H1 (cell line): ENCODE results near the gene CKAP4. TPM values are rescaled to one million over a fixed set of nuclear protein-coding genes. Genes with fewer than 3 reads are reported as not detected.

Experiments
- CTCF ChIA-PET: fragments of 300-600 bp; sonication (Branson Sonifier 250); formaldehyde crosslinking; loops from one replicate; lab custom pipeline; 2021; ENCODE audit not compliant: partially characterized antibody; lab: Charles Lee
- POLR2A ChIA-PET: fragments of 300-600 bp; sonication (Branson Sonifier 250); formaldehyde crosslinking; loops from one replicate; lab custom pipeline; 2021; ENCODE audit warnings: inconsistent platforms; ENCODE audit not compliant: partially characterized antibody; lab: Charles Lee
- DNase-seq, 2 experiments: peaks; one replicate each; pipeline versions ENCODE4 v3.0.0 to v3.0.0-alpha.2; 2010 to 2022; ENCODE audit warnings: low spot score in 2 of 2, low read depth in 1 of 2, mixed read lengths in 1 of 2
- FAIRE-seq: peaks from 2 replicates; lab custom pipeline; 2011; peaks lifted over from hg19 to GRCh38; lab: Jason Lieb, UNC
- H2AFZ ChIP-seq: 2 replicates; pipeline ENCODE4 v1.8.1; 2012; ENCODE audit warnings: low read length, inconsistent platforms
- H2AK5ac ChIP-seq: 2 replicates; pipeline ENCODE4 v1.6.1; 2013; ENCODE audit warnings: low read depth, low read length
- H2BK120ac ChIP-seq: replicated peaks from 2 replicates; pipeline ENCODE3; 2013; ENCODE audit warnings: low read depth, low read length, inconsistent platforms
- H2BK12ac ChIP-seq: 2 replicates; pipeline ENCODE4 v1.6.1; 2013; ENCODE audit warnings: low read depth, low read length
- H2BK15ac ChIP-seq: 2 replicates; pipeline ENCODE4 v1.6.1; 2013; ENCODE audit warnings: low read length
- H2BK20ac ChIP-seq: 2 replicates; pipeline ENCODE4 v1.6.1; 2013; ENCODE audit warnings: low read length
- H2BK5ac ChIP-seq: 2 replicates; pipeline ENCODE4 v1.6.1; 2013; ENCODE audit warnings: low read depth, low read length
- H3K14ac ChIP-seq: 2 replicates; pipeline ENCODE4 v1.6.1; 2013; ENCODE audit warnings: inconsistent platforms; ENCODE audit not compliant: insufficient read length
- H3K18ac ChIP-seq: 2 replicates; pipeline ENCODE4 v1.6.1; 2013; ENCODE audit warnings: low read length; ENCODE audit errors: extremely low read depth
- H3K23ac ChIP-seq: 2 replicates; pipeline ENCODE4 v1.6.1; 2013; ENCODE audit warnings: inconsistent platforms; ENCODE audit not compliant: insufficient read length
- H3K23me2 ChIP-seq: 2 replicates; pipeline ENCODE4 v1.6.1; 2013; ENCODE audit warnings: low read depth, low read length
- H3K27ac ChIP-seq: 2 replicates; pipeline ENCODE4 v1.6.1; 2011; ENCODE audit warnings: low read depth, low read length, inconsistent platforms
- H3K27me3 ChIP-seq, 4 experiments: replicated peaks in 1 of 4; 1 replicate in 1 of 4; 2 replicates in 3 of 4; pipeline versions ENCODE4 v1.6.1 to v1.8.1; 2011 to 2013; ENCODE audit warnings: low read length in 3 of 4, mild to moderate bottlenecking in 3 of 4, inconsistent platforms in 2 of 4, mixed read lengths in 2 of 4, moderate library complexity in 1 of 4; ENCODE audit not compliant: control insufficient read depth in 3 of 4, insufficient read depth in 3 of 4; ENCODE audit errors: extremely low read depth in 1 of 4
- H3K36me3 ChIP-seq, 4 experiments: 2 replicates each; pipeline versions ENCODE4 v1.6.1 to v1.8.1; 2011 to 2013; ENCODE audit warnings: mild to moderate bottlenecking in 4 of 4, low read length in 3 of 4, moderate library complexity in 2 of 4, control low read depth in 1 of 4, inconsistent platforms in 1 of 4; ENCODE audit not compliant: insufficient read depth in 4 of 4, control insufficient read depth in 2 of 4
- H3K4ac ChIP-seq: replicated peaks from 2 replicates; pipeline ENCODE3; 2013; ENCODE audit warnings: low read length, low read depth, mixed read lengths, inconsistent platforms; ENCODE audit not compliant: insufficient read length
- H3K4me1 ChIP-seq, 4 experiments: replicated peaks in 1 of 4; 1 replicate in 1 of 4; 2 replicates in 3 of 4; pipeline versions ENCODE4 v1.6.1 to v1.8.1; 2011 to 2013; ENCODE audit warnings: low read length in 3 of 4, inconsistent platforms in 2 of 4, mixed read lengths in 1 of 4; ENCODE audit not compliant: insufficient read depth in 4 of 4, control insufficient read depth in 3 of 4
- H3K4me2 ChIP-seq, 2 experiments: 2 replicates each; pipeline versions ENCODE4 v1.6.1 to v1.8.1; 2011 to 2013; ENCODE audit warnings: low read depth in 2 of 2, low read length in 2 of 2, control low read depth in 1 of 2, inconsistent platforms in 1 of 2, mild to moderate bottlenecking in 1 of 2; ENCODE audit not compliant: insufficient read depth in 1 of 2
- H3K4me3 ChIP-seq, 4 experiments: fragments of 200-600, 300-600 bp in 1 of 4; sonication (generic), shearing (Covaris generic), sonication (Bioruptor Twin) in 1 of 4; 2 replicates each; pipeline versions ENCODE4 v1.5.1 to v1.8.1; 2011 to 2016; ENCODE audit warnings: low read length in 4 of 4, low read depth in 3 of 4, control low read depth in 2 of 4, inconsistent platforms in 2 of 4, mild to moderate bottlenecking in 2 of 4, mixed read lengths in 1 of 4, moderate library complexity in 1 of 4; ENCODE audit not compliant: insufficient read depth in 2 of 4; ENCODE audit errors: extremely low read depth in 1 of 4
- H3K56ac ChIP-seq: replicated peaks from 2 replicates; pipeline ENCODE3; 2013; ENCODE audit warnings: low read depth, mild to moderate bottlenecking, mixed read lengths, low read length, inconsistent platforms; ENCODE audit not compliant: insufficient read length
- H3K79me1 ChIP-seq: 2 replicates; pipeline ENCODE4 v1.6.1; 2013; ENCODE audit warnings: low read depth, low read length, control low read depth
- H3K79me2 ChIP-seq, 2 experiments: 2 replicates each; pipeline versions ENCODE4 v1.6.1 to v1.8.1; 2012 to 2013; ENCODE audit warnings: low read length in 2 of 2, mild to moderate bottlenecking in 2 of 2, inconsistent platforms in 1 of 2; ENCODE audit not compliant: insufficient read depth in 2 of 2, control insufficient read depth in 1 of 2
- H3K9ac ChIP-seq, 4 experiments: replicated peaks in 1 of 4; 1 replicate in 1 of 4; 2 replicates in 3 of 4; pipeline versions ENCODE4 v1.6.1 to v1.8.1; 2011 to 2013; ENCODE audit warnings: low read depth in 3 of 4, low read length in 3 of 4, control low read depth in 2 of 4, mild to moderate bottlenecking in 2 of 4, moderate library complexity in 2 of 4, inconsistent platforms in 1 of 4; ENCODE audit errors: extremely low read depth in 1 of 4
- H3K9me3 ChIP-seq, 2 experiments: 2 replicates each; pipeline versions ENCODE4 v1.6.1 to v1.8.1; 2012 to 2013; ENCODE audit warnings: mild to moderate bottlenecking in 2 of 2, moderate library complexity in 2 of 2, control low read depth in 1 of 2, inconsistent platforms in 1 of 2, low read depth in 1 of 2, low read length in 1 of 2, mixed read lengths in 1 of 2; ENCODE audit not compliant: insufficient read depth in 2 of 2
- H4K20me1 ChIP-seq, 2 experiments: replicated peaks in 1 of 2; 2 replicates each; pipeline versions ENCODE3 to v1.8.1; 2011 to 2013; ENCODE audit warnings: inconsistent platforms in 2 of 2, low read length in 2 of 2, mild to moderate bottlenecking in 1 of 2; ENCODE audit not compliant: insufficient read depth in 2 of 2, control insufficient read depth in 1 of 2
- H4K5ac ChIP-seq: 2 replicates; pipeline ENCODE4 v1.6.1; 2013; ENCODE audit warnings: low read length, low read depth, mixed read lengths, inconsistent platforms; ENCODE audit not compliant: insufficient read length
- H4K8ac ChIP-seq: 2 replicates; pipeline ENCODE4 v1.8.0; 2013; ENCODE audit warnings: mild to moderate bottlenecking, moderate library complexity, low read length, inconsistent platforms; ENCODE audit not compliant: insufficient read depth; ENCODE audit errors: extremely low read depth
- H4K91ac ChIP-seq: replicated peaks from 2 replicates; pipeline ENCODE3; 2013; ENCODE audit warnings: low read length, mixed read lengths, inconsistent platforms; ENCODE audit not compliant: insufficient read length
- JUN ChIP-seq: IDR thresholded peaks from 2 replicates; pipeline ENCODE4 v1.6.1; 2011; ENCODE audit warnings: low read depth, mild to moderate bottlenecking, improper control_type of control experiment, low read length
- SRF ChIP-seq: IDR thresholded peaks from 2 replicates; pipeline ENCODE4 v1.6.1; 2011; ENCODE audit warnings: mild to moderate bottlenecking, low read depth, low read length, moderate library complexity
- WGBS, 2 experiments: shearing (Covaris generic) in 1 of 2; methylation state at CpG; one replicate each; pipeline versions ENCODE4 v1.1.6 to v1.1.7; 2013 to 2015; ENCODE audit warnings: low lambda C conversion rate in 2 of 2, mixed read lengths in 2 of 2, inconsistent platforms in 1 of 2, low coverage in 1 of 2, missing lambda C conversion rate in 1 of 2; ENCODE audit not compliant: insufficient replicate concordance in 2 of 2, insufficient coverage in 1 of 2, insufficient read length in 1 of 2; ENCODE audit errors: extremely low coverage in 1 of 2, missing lambda C conversion rate in 1 of 2; 5-methylcytosine and 5-hydroxymethylcytosine counted together
- polyA plus RNA-seq, 7 experiments: library from polyadenylated mRNA; depleted of rRNA in 3 of 7; stranded (reverse) in 5 of 7; unstranded in 2 of 7; fragments of >200 nt in 5 of 7; fragments of 200-250 nt in 2 of 7; gene quantifications; 1 replicate in 5 of 7; 2 replicates in 1 of 7; 4 replicates in 1 of 7; pipeline versions ENCODE4 v1.2.1 to v1.2.3, GENCODE V29; 2011 to 2013; ENCODE audit warnings: missing spikeins in 2 of 7, mixed read lengths in 2 of 7
- total RNA-seq: library from RNA; stranded (reverse); fragmentation: NEBNext Ultra II Directional; extraction: Animal tissue kit (Norgen Biotek cat#: 25700); gene quantifications from 2 replicates; pipeline ENCODE4 v1.2.1, GENCODE V29; 2021
- TF ChIP-seq, protein P1 (sequence below): IDR thresholded peaks from 2 replicates; pipeline ENCODE4 v1.6.1; 2012; ENCODE audit warnings: low read length, inconsistent platforms

Gene CKAP4
- total and polyA plus RNA-seq, 2 of the 8 experiments (the other 6 are each of a cell fraction or from before 2014, with no cell fraction given), result 35.8 to 80.7 TPM

DNA sequence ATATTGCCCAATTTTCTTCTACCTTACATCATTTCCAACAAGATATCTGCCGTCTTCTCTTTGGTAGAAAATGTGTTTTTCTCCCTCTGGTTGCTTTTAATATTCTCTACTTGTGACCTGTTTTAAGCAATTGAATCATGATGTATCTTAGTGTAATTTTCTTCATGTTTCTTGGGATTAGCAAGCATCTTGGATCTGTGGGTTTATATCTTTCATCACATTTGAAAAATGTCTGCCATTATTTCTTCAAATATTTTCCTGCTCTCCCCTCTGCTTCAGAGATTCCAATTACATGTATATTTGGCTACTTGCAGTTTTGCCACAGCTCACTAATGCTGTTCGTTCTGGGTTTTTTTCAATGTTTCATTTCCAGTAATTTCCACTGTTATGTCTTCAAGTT lies 30.1 kb downstream of the CKAP4 start:
- Histone ChIP-seq H2BK120ac (no peak overlapping the region), H3K4me1 (no peaks in the 10 kb centered on the region), H3K9me3 (peaks cover 15 to 17% of the 10 kb centered on the region in 2 experiments; a peak in 3 of 4 replicates), H3K56ac (no peak overlapping the region), H3K14ac (no peak overlapping the region), H3K18ac (no peak overlapping the region), H3K4me2 (no peak overlapping the region), H2AK5ac (no peak overlapping the region), H4K20me1 (no peaks in the 10 kb centered on the region), H2BK20ac (no peak overlapping the region), H4K8ac (no peak overlapping the region), H3K4me3 (no peak overlapping the region), H2BK5ac (no peak overlapping the region), H2BK12ac (no peak overlapping the region), H3K23ac (no peak overlapping the region), H3K9ac (no peak overlapping the region), H3K23me2 (no peaks in the 10 kb centered on the region), H2BK15ac (no peak overlapping the region), H2AFZ (no peak overlapping the region), H3K27ac (no peak overlapping the region), H4K5ac (no peak overlapping the region), H3K4ac (no peak overlapping the region), H3K79me2 (no peaks in the 10 kb centered on the region), H3K79me1 (no peaks in the 10 kb centered on the region), H4K91ac (no peak overlapping the region), H3K27me3 (no peaks in the 10 kb centered on the region), H3K36me3 (no peaks in the 10 kb centered on the region)
- FAIRE-seq, result no peak
- no peak for DNase-seq
- ChIA-PET POLR2A (no interaction called here), CTCF (interaction anchor here (1.2 to 5.0 kb wide), 3 partner anchors 9 to 798 kb away, joined by 4 to 27 read pairs (median 7); no protein-coding TSS in a partner anchor)
- TF ChIP-seq SRF (no peak), JUN (no peak)
- TF ChIP-seq, protein P1, sequence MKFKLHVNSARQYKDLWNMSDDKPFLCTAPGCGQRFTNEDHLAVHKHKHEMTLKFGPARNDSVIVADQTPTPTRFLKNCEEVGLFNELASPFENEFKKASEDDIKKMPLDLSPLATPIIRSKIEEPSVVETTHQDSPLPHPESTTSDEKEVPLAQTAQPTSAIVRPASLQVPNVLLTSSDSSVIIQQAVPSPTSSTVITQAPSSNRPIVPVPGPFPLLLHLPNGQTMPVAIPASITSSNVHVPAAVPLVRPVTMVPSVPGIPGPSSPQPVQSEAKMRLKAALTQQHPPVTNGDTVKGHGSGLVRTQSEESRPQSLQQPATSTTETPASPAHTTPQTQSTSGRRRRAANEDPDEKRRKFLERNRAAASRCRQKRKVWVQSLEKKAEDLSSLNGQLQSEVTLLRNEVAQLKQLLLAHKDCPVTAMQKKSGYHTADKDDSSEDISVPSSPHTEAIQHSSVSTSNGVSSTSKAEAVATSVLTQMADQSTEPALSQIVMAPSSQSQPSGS, result no peak
- 95% methylated on average over 2 of the region's 2 CpGs; no CpG with 5 or more reads in 1 of the 2 experiments for WGBS, 2 experiments
